ENCODE results near the gene DCUN1D4.

DNA sequence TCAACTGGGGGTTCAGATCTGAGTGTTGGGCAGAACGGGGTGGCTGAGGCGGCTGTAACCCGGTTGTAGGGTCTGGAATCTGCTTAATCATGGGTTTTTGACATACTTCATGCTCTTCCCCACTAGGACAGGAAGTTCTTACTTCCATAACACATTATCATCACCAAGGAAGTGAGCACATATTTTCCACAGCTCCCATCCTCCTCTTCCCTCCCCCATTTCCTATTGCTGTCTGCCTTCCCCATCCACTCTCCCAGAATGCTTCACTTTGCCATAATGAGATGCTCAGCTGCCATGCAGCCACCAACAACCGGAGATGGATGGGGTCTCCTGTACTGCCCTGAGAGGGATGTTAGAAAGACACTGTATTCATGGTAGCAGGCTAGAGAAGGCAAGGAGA lies 6.4 kb upstream of the DCUN1D4 start:
- TF ChIP-seq, protein P1, sequence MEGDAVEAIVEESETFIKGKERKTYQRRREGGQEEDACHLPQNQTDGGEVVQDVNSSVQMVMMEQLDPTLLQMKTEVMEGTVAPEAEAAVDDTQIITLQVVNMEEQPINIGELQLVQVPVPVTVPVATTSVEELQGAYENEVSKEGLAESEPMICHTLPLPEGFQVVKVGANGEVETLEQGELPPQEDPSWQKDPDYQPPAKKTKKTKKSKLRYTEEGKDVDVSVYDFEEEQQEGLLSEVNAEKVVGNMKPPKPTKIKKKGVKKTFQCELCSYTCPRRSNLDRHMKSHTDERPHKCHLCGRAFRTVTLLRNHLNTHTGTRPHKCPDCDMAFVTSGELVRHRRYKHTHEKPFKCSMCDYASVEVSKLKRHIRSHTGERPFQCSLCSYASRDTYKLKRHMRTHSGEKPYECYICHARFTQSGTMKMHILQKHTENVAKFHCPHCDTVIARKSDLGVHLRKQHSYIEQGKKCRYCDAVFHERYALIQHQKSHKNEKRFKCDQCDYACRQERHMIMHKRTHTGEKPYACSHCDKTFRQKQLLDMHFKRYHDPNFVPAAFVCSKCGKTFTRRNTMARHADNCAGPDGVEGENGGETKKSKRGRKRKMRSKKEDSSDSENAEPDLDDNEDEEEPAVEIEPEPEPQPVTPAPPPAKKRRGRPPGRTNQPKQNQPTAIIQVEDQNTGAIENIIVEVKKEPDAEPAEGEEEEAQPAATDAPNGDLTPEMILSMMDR (IDR thresholded peaks at IDR 0.05; ENCODE audit: low read depth, low read length, poor library complexity, severe bottlenecking): no peak
- no peak for TF ChIP-seq EZH2phosphoT487 (IDR thresholded peaks at IDR 0.05; ENCODE audit: borderline replicate concordance, low read length)
